ENCODE data around the gene CERT1.

DNA sequence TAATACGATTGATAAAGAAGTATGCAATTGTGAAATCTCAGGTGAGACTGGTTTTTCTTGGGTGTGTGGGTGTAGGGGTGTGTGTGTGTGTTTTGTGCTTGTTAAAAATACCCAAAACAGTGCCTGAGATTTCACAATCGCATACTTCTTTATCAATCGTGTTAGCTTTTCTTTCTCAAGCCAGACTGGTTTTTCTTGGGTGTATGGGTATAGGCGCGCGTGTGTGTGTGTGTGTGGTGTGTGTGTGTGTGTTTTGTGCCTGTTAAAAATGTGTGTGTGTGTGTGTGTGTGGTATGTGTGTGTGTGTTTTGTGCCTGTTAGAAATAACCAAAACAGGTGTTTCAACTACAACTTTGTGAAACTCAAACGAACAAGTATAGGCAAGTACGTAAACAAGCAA, 53.7 kb downstream of the CERT1 start:
- TF ChIP-seq POLR2A (IDR thresholded peaks at IDR 0.05) = no peak
- TF ChIP-seq, protein P1, sequence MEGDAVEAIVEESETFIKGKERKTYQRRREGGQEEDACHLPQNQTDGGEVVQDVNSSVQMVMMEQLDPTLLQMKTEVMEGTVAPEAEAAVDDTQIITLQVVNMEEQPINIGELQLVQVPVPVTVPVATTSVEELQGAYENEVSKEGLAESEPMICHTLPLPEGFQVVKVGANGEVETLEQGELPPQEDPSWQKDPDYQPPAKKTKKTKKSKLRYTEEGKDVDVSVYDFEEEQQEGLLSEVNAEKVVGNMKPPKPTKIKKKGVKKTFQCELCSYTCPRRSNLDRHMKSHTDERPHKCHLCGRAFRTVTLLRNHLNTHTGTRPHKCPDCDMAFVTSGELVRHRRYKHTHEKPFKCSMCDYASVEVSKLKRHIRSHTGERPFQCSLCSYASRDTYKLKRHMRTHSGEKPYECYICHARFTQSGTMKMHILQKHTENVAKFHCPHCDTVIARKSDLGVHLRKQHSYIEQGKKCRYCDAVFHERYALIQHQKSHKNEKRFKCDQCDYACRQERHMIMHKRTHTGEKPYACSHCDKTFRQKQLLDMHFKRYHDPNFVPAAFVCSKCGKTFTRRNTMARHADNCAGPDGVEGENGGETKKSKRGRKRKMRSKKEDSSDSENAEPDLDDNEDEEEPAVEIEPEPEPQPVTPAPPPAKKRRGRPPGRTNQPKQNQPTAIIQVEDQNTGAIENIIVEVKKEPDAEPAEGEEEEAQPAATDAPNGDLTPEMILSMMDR (IDR thresholded peaks at IDR 0.05) = no peak

Data from prostate gland (tissue), 2 donors.